Muscle layer of colon (tissue), 2 donors: ENCODE results near the gene ZNF229.
"Not testable (repeated sequence)": the region's sequence is repeated elsewhere in the genome, so short reads cannot be mapped to it uniquely, and the experiment has no call there.

Experiments used
- H3K27ac ChIP-seq: one replicate; pipeline ENCODE4 v1.7.0; 2013; ENCODE audit warnings: low read depth, mild to moderate bottlenecking, low read length, moderate library complexity
- H3K27me3 ChIP-seq, 2 donors: one replicate each; pipeline ENCODE4 v1.7.0; 2013; ENCODE audit warnings: low read length in 2 of 2, mild to moderate bottlenecking in 2 of 2; ENCODE audit not compliant: insufficient read depth in 2 of 2, control insufficient read depth in 1 of 2
- H3K36me3 ChIP-seq: one replicate; pipeline ENCODE4 v1.7.0; 2013; ENCODE audit warnings: mild to moderate bottlenecking, low read length; ENCODE audit not compliant: insufficient read depth
- H3K4me1 ChIP-seq: one replicate; pipeline ENCODE4 v1.7.0; 2013; ENCODE audit warnings: mild to moderate bottlenecking, low read length; ENCODE audit not compliant: insufficient read depth
- H3K4me3 ChIP-seq, 2 donors: one replicate each; pipeline ENCODE4 v1.7.0; 2013; ENCODE audit warnings: low read length in 2 of 2, low read depth in 1 of 2, mild to moderate bottlenecking in 1 of 2, moderate library complexity in 1 of 2
- H3K9ac ChIP-seq: one replicate; pipeline ENCODE4 v1.7.0; 2013; ENCODE audit warnings: low read length
- H3K9me3 ChIP-seq: one replicate; pipeline ENCODE4 v1.7.0; 2013; ENCODE audit warnings: mild to moderate bottlenecking, low read length
- donor health status: abdominal sarcoma.
- donor health status: Adenocarcinoma of cecum.

Gene ZNF229

GRCh38 chr19:44430956-44431355 is 17.3 kb downstream of the ZNF229 start:
- no peaks in the 10 kb centered on the region for H3K4me1 ChIP-seq
- no peak overlapping the region for H3K27ac ChIP-seq
- peaks cover 27% of the 10 kb centered on the region for H3K36me3 ChIP-seq
- H3K4me3 ChIP-seq: no peak overlapping the region
- peaks cover 83% of the 10 kb centered on the region for H3K9me3 ChIP-seq
- no peaks in the 10 kb centered on the region for H3K27me3 ChIP-seq
- no peak overlapping the region for H3K9ac ChIP-seq

GRCh38 chr19:44415553-44415952 is 32.7 kb downstream of the ZNF229 start:
- not testable (repeated sequence) for H3K27ac ChIP-seq, H3K4me3 ChIP-seq, H3K4me1 ChIP-seq, H3K9me3 ChIP-seq, H3K27me3 ChIP-seq, H3K36me3 ChIP-seq, H3K9ac ChIP-seq

GRCh38 chr19:44401139-44402115 is 46.8 kb downstream of the ZNF229 start, which contains the start of gene ZNF285:
Gene ZNF285 (minus strand): TSS chr19:44401608. CDS start chr19:44397213, 4,395 bp downstream.
- peak within 1 kb of the TSS; percentile 64 to 84 for H3K4me3 ChIP-seq
- no peaks in the 10 kb centered on the region for H3K9me3 ChIP-seq
- H3K4me1 ChIP-seq: no peaks in the 10 kb centered on the region
- H3K27ac ChIP-seq: peak within 1 kb of the TSS; percentile 30
- no peaks in the 10 kb centered on the region for H3K36me3 ChIP-seq
- H3K9ac ChIP-seq: no peak within 1 kb of the TSS
- H3K27me3 ChIP-seq: no peaks in the 10 kb centered on the region

GRCh38 chr19:44389268-44389667 is 59.0 kb downstream of the ZNF229 start:
- H3K9ac ChIP-seq, H3K27ac ChIP-seq, H3K4me3 ChIP-seq, H3K27me3 ChIP-seq, H3K9me3 ChIP-seq, H3K4me1 ChIP-seq: not testable (repeated sequence)
- H3K36me3 ChIP-seq: peaks cover 17% of the 10 kb centered on the region
